ENCODE measurements around the gene MRO. TPM values are rescaled to one million over a fixed set of nuclear protein-coding genes. Genes with fewer than 3 reads are reported as not detected.

MRO gene
- total and polyA plus RNA-seq, 10 of the 15 experiments (the other 5 are each of a cell fraction or from before 2014, with no cell fraction given) = 0.11 to 0.18 TPM; not detected in 8

DNA sequence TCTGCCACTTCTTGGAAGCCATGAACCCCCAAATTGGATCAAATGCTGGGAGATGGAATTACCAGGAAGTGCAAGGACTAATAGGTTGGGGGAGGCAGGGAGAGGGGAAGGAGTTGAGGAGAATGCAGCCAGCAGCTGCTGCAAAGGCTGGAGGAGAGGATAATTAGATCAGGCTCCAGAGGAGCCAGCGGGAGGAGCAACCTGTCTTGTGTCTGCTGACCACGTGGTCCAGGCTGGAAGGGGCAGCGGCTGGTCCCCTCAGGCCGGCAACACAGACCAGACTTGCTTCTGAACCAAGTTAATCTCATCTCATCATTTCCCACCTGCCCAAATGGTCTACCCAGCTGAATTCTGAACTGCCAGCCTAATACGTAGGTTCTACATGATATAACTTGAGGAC is 68.3 kb downstream of the MRO start:
- H3K36me3 ChIP-seq (ENCODE audit: control insufficient read depth in 2 of 2, insufficient read depth in 2 of 2, low read length in 1 of 2) = no peaks in the 10 kb centered on the region
- no peaks in the 10 kb centered on the region for H4K20me1 ChIP-seq (ENCODE audit: control insufficient read depth, insufficient read depth)
- ChIA-PET SMC1A (ENCODE audit: uncharacterized antibody, unreplicated experiment) (no interaction called here), CTCF (no interaction called here), RAD21 (ENCODE audit: unreplicated experiment) (no interaction called here), POLR2A (interaction anchor here (0.6 kb wide), 1 partner anchor 27 kb away, joined by 3 read pairs; no protein-coding TSS in a partner anchor)
- H3K9me3 ChIP-seq (replicated peaks; ENCODE audit: control insufficient read depth, insufficient read depth, low read length) = no peaks in the 10 kb centered on the region; the same call in 2 of the 3 replicates
- no peak overlapping the region for H3K4me2 ChIP-seq (ENCODE audit: control insufficient read depth, insufficient read depth)
- FAIRE-seq = no peak
- no peaks in the 10 kb centered on the region for H3K4me1 ChIP-seq (ENCODE audit: control insufficient read depth, insufficient read depth, low read length)
- H3K4me3 ChIP-seq = no peak overlapping the region
- 13% methylated on average over 5 of the region's 5 CpGs for WGBS (ENCODE audit: insufficient coverage, insufficient replicate concordance, low lambda C conversion rate, missing lambda C conversion rate)
- no peaks in the 10 kb centered on the region for H3K79me2 ChIP-seq (ENCODE audit: control insufficient read depth, insufficient read depth, low read length)
- no peak overlapping the region for H3K27ac ChIP-seq (ENCODE audit: control insufficient read depth, insufficient read depth)
- no peak for DNase-seq (ENCODE audit: low read depth, low spot score)
- no peak overlapping the region for H3K9ac ChIP-seq (ENCODE audit: control insufficient read depth, insufficient read depth, low read length)
- TF ChIP-seq PAX5 (IDR thresholded peaks at IDR 0.05; ENCODE audit: borderline replicate concordance, low read depth, low read length) = no peak
- TF ChIP-seq CHD2 (IDR thresholded peaks at IDR 0.05; ENCODE audit: borderline replicate concordance, low read depth, low read length) = no peak
- TF ChIP-seq CEBPB (IDR thresholded peaks at IDR 0.05; ENCODE audit: borderline replicate concordance in 1 of 2, low read depth in 2 of 2, low read length in 2 of 2) = no peak
- TF ChIP-seq CHD4 (IDR thresholded peaks at IDR 0.05) = no peak
- no peak for TF ChIP-seq YY1 (IDR thresholded peaks at IDR 0.05; ENCODE audit: low read depth, low read length)
- no peak for TF ChIP-seq ZNF217 (IDR thresholded peaks at IDR 0.05)
- TF ChIP-seq, protein P1, sequence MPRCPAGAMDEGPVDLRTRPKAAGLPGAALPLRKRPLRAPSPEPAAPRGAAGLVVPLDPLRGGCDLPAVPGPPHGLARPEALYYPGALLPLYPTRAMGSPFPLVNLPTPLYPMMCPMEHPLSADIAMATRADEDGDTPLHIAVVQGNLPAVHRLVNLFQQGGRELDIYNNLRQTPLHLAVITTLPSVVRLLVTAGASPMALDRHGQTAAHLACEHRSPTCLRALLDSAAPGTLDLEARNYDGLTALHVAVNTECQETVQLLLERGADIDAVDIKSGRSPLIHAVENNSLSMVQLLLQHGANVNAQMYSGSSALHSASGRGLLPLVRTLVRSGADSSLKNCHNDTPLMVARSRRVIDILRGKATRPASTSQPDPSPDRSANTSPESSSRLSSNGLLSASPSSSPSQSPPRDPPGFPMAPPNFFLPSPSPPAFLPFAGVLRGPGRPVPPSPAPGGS (IDR thresholded peaks at IDR 0.05; ENCODE audit: borderline replicate concordance, insufficient read depth, low read depth, low read length, poor library complexity, severe bottlenecking) = no peak
- no peak for TF ChIP-seq SMC3 (IDR thresholded peaks at IDR 0.05; ENCODE audit: borderline replicate concordance, low read length)
- TF ChIP-seq, protein P2, sequence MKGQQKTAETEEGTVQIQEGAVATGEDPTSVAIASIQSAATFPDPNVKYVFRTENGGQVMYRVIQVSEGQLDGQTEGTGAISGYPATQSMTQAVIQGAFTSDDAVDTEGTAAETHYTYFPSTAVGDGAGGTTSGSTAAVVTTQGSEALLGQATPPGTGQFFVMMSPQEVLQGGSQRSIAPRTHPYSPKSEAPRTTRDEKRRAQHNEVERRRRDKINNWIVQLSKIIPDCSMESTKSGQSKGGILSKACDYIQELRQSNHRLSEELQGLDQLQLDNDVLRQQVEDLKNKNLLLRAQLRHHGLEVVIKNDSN (IDR thresholded peaks at IDR 0.05; ENCODE audit: borderline replicate concordance, extremely low read length, insufficient read depth, low read depth, low read length) = no peak
- TF ChIP-seq, protein P3, sequence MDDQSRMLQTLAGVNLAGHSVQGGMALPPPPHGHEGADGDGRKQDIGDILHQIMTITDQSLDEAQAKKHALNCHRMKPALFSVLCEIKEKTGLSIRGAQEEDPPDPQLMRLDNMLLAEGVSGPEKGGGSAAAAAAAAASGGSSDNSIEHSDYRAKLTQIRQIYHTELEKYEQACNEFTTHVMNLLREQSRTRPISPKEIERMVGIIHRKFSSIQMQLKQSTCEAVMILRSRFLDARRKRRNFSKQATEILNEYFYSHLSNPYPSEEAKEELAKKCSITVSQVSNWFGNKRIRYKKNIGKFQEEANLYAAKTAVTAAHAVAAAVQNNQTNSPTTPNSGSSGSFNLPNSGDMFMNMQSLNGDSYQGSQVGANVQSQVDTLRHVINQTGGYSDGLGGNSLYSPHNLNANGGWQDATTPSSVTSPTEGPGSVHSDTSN (IDR thresholded peaks at IDR 0.05; ENCODE audit: insufficient replicate concordance, low read depth, low read length) = no peak
- no peak for TF ChIP-seq TCF3 (IDR thresholded peaks at IDR 0.05; ENCODE audit: borderline replicate concordance, insufficient read depth, low read depth, low read length)
- TF ChIP-seq, protein P4, sequence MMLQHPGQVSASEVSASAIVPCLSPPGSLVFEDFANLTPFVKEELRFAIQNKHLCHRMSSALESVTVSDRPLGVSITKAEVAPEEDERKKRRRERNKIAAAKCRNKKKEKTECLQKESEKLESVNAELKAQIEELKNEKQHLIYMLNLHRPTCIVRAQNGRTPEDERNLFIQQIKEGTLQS (IDR thresholded peaks at IDR 0.05; ENCODE audit: borderline replicate concordance, extremely low read depth, low read depth, low read length) = no peak
- no peak for TF ChIP-seq ASH2L (IDR thresholded peaks at IDR 0.05; ENCODE audit: borderline replicate concordance, low read depth)
- BruUV-seq (replicated peaks) = no TSS peak
- H2AFZ ChIP-seq (ENCODE audit: control insufficient read depth, low read depth, low read length) = no peak overlapping the region
- intact Hi-C loops (cut with micrococcal nuclease; ENCODE audit: unreplicated experiment) (no loop called here), in situ Hi-C loops (cut with MboI) (no loop called here)
- H3K27me3 ChIP-seq (replicated peaks in 1 of 2; ENCODE audit: control insufficient read depth in 2 of 2, insufficient read depth in 2 of 2, low read length in 1 of 2) = peaks cover 0 to 10% of the 10 kb centered on the region in 2 experiments
- ATAC-seq = no peak
